Measurements from ENCODE around the gene IMMP2L. TPM values are rescaled to one million over a fixed set of nuclear protein-coding genes. Genes with fewer than 3 reads are reported as not detected.

Gene IMMP2L
- total RNA-seq, 1 donor from 2014 or later = 59.6 TPM

- H3K4me3 Mint-ChIP-seq = no peak overlapping the region
- H3K36me3 Mint-ChIP-seq = no peaks in the 10 kb centered on the region
- H3K9me3 Mint-ChIP-seq = no peaks in the 10 kb centered on the region
- no peak overlapping the region for H3K27ac Mint-ChIP-seq
- no peaks in the 10 kb centered on the region for H3K4me1 Mint-ChIP-seq
- no peak for TF ChIP-seq CTCF (IDR thresholded peaks at IDR 0.05; ENCODE audit: unreplicated experiment)
- no peak for DNase-seq (ENCODE audit: low spot score in 2 of 2, unreplicated experiment in 2 of 2)
- no peaks in the 10 kb centered on the region for H3K27me3 Mint-ChIP-seq (ENCODE audit: low read depth)
Observed at GRCh38 chr7:110626414-110626813, 935.9 kb downstream of the IMMP2L start.

- H3K4me1 Mint-ChIP-seq = no peaks in the 10 kb centered on the region
- H3K9me3 Mint-ChIP-seq = no peaks in the 10 kb centered on the region
- TF ChIP-seq CTCF (IDR thresholded peaks at IDR 0.05; ENCODE audit: unreplicated experiment) = no peak
- H3K27me3 Mint-ChIP-seq (ENCODE audit: low read depth) = no peaks in the 10 kb centered on the region
- H3K27ac Mint-ChIP-seq = no peak overlapping the region
- DNase-seq (ENCODE audit: low spot score in 2 of 2, unreplicated experiment in 2 of 2) = no peak
- H3K36me3 Mint-ChIP-seq = no peaks in the 10 kb centered on the region
- no peak overlapping the region for H3K4me3 Mint-ChIP-seq
Observed at GRCh38 chr7:110625294-110625693, 937.0 kb downstream of the IMMP2L start.

GRCh38 chr7:110623436-110623835 is 938.9 kb downstream of the IMMP2L start:
- no peaks in the 10 kb centered on the region for H3K9me3 Mint-ChIP-seq
- no peaks in the 10 kb centered on the region for H3K4me1 Mint-ChIP-seq
- H3K27ac Mint-ChIP-seq = no peak overlapping the region
- no peak for TF ChIP-seq CTCF (IDR thresholded peaks at IDR 0.05; ENCODE audit: unreplicated experiment)
- no peak overlapping the region for H3K4me3 Mint-ChIP-seq
- H3K27me3 Mint-ChIP-seq (ENCODE audit: low read depth) = no peaks in the 10 kb centered on the region
- no peak for DNase-seq (ENCODE audit: low spot score in 2 of 2, unreplicated experiment in 2 of 2)
- H3K36me3 Mint-ChIP-seq = no peaks in the 10 kb centered on the region

- H3K4me1 Mint-ChIP-seq = no peaks in the 10 kb centered on the region
- no peak overlapping the region for H3K27ac Mint-ChIP-seq
- no peaks in the 10 kb centered on the region for H3K36me3 Mint-ChIP-seq
- no peak overlapping the region for H3K4me3 Mint-ChIP-seq
- no peaks in the 10 kb centered on the region for H3K27me3 Mint-ChIP-seq (ENCODE audit: low read depth)
- peaks cover 10% of the 10 kb centered on the region for H3K9me3 Mint-ChIP-seq
- TF ChIP-seq CTCF (IDR thresholded peaks at IDR 0.05; ENCODE audit: unreplicated experiment) = no peak
- no peak for DNase-seq (ENCODE audit: low spot score in 2 of 2, unreplicated experiment in 2 of 2)
Observed at GRCh38 chr7:110621289-110621688, 941.0 kb downstream of the IMMP2L start.

- Mint-ChIP-seq H3K27me3 (ENCODE audit: low read depth) (no peaks in the 10 kb centered on the region), H3K36me3 (no peaks in the 10 kb centered on the region), H3K27ac (no peak overlapping the region), H3K4me1 (no peaks in the 10 kb centered on the region), H3K4me3 (no peak overlapping the region), H3K9me3 (peaks cover 20% of the 10 kb centered on the region)
- TF ChIP-seq CTCF (IDR thresholded peaks at IDR 0.05; ENCODE audit: unreplicated experiment) = no peak
- no peak for DNase-seq (ENCODE audit: low spot score in 2 of 2, unreplicated experiment in 2 of 2)
Observed at GRCh38 chr7:110620110-110620735, 942.1 kb downstream of the IMMP2L start.

All from mesothelial cell of epicardium (in vitro differentiated cells).